Chondrocyte (in vitro differentiated cells): ENCODE results near the gene PTPRN2. TPM values are rescaled to one million over a fixed set of nuclear protein-coding genes. Genes with fewer than 3 reads are reported as not detected.

ENCODE experiments used
- DNase-seq: peaks from one replicate; pipeline ENCODE4 v3.0.0; 2021; ENCODE audit warnings: mixed read lengths, low spot score
- H3K27ac Mint-ChIP-seq: one replicate; pipeline ENCODE4 v1.8.0; 2021; ENCODE audit warnings: mild to moderate bottlenecking, moderate library complexity, mixed read lengths; ENCODE audit not compliant: unreplicated experiment
- H3K27me3 Mint-ChIP-seq: 2 replicates; pipeline ENCODE4 v1.8.0; 2021; ENCODE audit warnings: low read depth, mixed read lengths
- H3K36me3 Mint-ChIP-seq: 2 replicates; pipeline ENCODE4 v1.8.0; 2021; ENCODE audit warnings: low read depth, mixed read lengths
- H3K4me1 Mint-ChIP-seq: 2 replicates; pipeline ENCODE4 v1.8.0; 2021; ENCODE audit warnings: low read depth, mild to moderate bottlenecking, mixed read lengths
- H3K4me3 Mint-ChIP-seq: one replicate; pipeline ENCODE4 v1.8.0; 2021; ENCODE audit warnings: mild to moderate bottlenecking, moderate library complexity, mixed read lengths; ENCODE audit not compliant: unreplicated experiment
- H3K9me3 Mint-ChIP-seq: 2 replicates; pipeline ENCODE4 v1.8.0; 2021; ENCODE audit warnings: low read depth, mixed read lengths
- CTCF ChIP-seq: fragments of 200-600 bp; sonication (generic); IDR thresholded peaks from 2 replicates; pipeline ENCODE4 v1.5.0; 2021; ENCODE audit warnings: antibody characterized with exemption, mild to moderate bottlenecking, moderate library complexity
- total RNA-seq: library from RNA; stranded (reverse); gene quantifications from 3 replicates; pipeline ENCODE4 v1.2.1, GENCODE V29; 2021

Gene PTPRN2
- total RNA-seq, 1 donor from 2014 or later: 0.30 TPM

- Mint-ChIP-seq H3K9me3 (peaks cover 4% of the 10 kb centered on the region), H3K27me3 (no peaks in the 10 kb centered on the region), H3K4me1 (no peaks in the 10 kb centered on the region), H3K36me3 (no peaks in the 10 kb centered on the region), H3K4me3 (no peak overlapping the region), H3K27ac (no peak overlapping the region)
- no peak for DNase-seq
- TF ChIP-seq CTCF: no peak
Measured at GRCh38 chr7:158473946-158474345, 113.7 kb downstream of the PTPRN2 start.

- no peak for DNase-seq
- Mint-ChIP-seq H3K27ac (no peak overlapping the region), H3K27me3 (no peaks in the 10 kb centered on the region), H3K9me3 (peaks cover 4% of the 10 kb centered on the region), H3K4me3 (no peak overlapping the region), H3K36me3 (no peaks in the 10 kb centered on the region), H3K4me1 (no peaks in the 10 kb centered on the region)
- no peak for TF ChIP-seq CTCF
Measured at GRCh38 chr7:158473221-158473620, 114.4 kb downstream of the PTPRN2 start.

GRCh38 chr7:158472596-158472995 lies 115.0 kb downstream of the PTPRN2 start:
- Mint-ChIP-seq H3K4me3 (no peak overlapping the region), H3K36me3 (no peaks in the 10 kb centered on the region), H3K9me3 (peaks cover 4% of the 10 kb centered on the region), H3K4me1 (no peaks in the 10 kb centered on the region), H3K27me3 (no peaks in the 10 kb centered on the region), H3K27ac (no peak overlapping the region)
- no peak for DNase-seq
- TF ChIP-seq CTCF: no peak

GRCh38 chr7:158471716-158472115 lies 115.9 kb downstream of the PTPRN2 start:
- Mint-ChIP-seq H3K27me3 (no peaks in the 10 kb centered on the region), H3K9me3 (no peaks in the 10 kb centered on the region), H3K4me3 (no peak overlapping the region), H3K27ac (no peak overlapping the region), H3K36me3 (no peaks in the 10 kb centered on the region), H3K4me1 (no peaks in the 10 kb centered on the region)
- DNase-seq: no peak
- no peak for TF ChIP-seq CTCF

- no peak overlapping the region for H3K4me3 Mint-ChIP-seq
- no peaks in the 10 kb centered on the region for H3K27me3 Mint-ChIP-seq
- H3K27ac Mint-ChIP-seq: no peak overlapping the region
- H3K9me3 Mint-ChIP-seq: peaks cover 4% of the 10 kb centered on the region
- H3K4me1 Mint-ChIP-seq: no peaks in the 10 kb centered on the region
- TF ChIP-seq CTCF: no peak
- H3K36me3 Mint-ChIP-seq: no peaks in the 10 kb centered on the region
- DNase-seq: no peak
Measured at GRCh38 chr7:158470336-158470735, 117.3 kb downstream of the PTPRN2 start.
